RWPE2 (cell line): ENCODE measurements around the gene IL17REL.

Experiments
- ATAC-seq: fragments of 200-7000 bp; cut with Tn5 transposase; 3 replicates; pipeline ENCODE4 v1.9.1; 2021; ENCODE audit warnings: low read depth
- DNase-seq: peaks from one replicate; pipeline ENCODE4 v3.0.0-alpha.2; 2020; ENCODE audit warnings: low spot score
- H3K27ac ChIP-seq: fragments of 450-650 bp; 2 replicates; pipeline ENCODE4 v1.5.1; 2017; ENCODE audit warnings: mild to moderate bottlenecking; ENCODE audit not compliant: poor library complexity, severe bottlenecking
- H3K27me3 ChIP-seq: fragments of 250-450 bp; sonication (Bioruptor Pico); 2 replicates; pipeline ENCODE4 v1.5.1; 2021; ENCODE audit warnings: mild to moderate bottlenecking, moderate library complexity; ENCODE audit not compliant: insufficient read depth, poor library complexity, severe bottlenecking
- H3K36me3 ChIP-seq: fragments of 250-450 bp; sonication (Bioruptor Pico); 2 replicates; pipeline ENCODE4 v1.5.1; 2020; ENCODE audit warnings: low read depth, mild to moderate bottlenecking, moderate library complexity
- H3K4me1 ChIP-seq: fragments of 250-450 bp; sonication (Bioruptor Pico); 2 replicates; pipeline ENCODE4 v1.5.1; 2021; ENCODE audit warnings: mild to moderate bottlenecking, moderate library complexity; ENCODE audit not compliant: insufficient read depth, poor library complexity, severe bottlenecking
- H3K4me3 ChIP-seq: fragments of 250-450 bp; sonication (Bioruptor Pico); 2 replicates; pipeline ENCODE4 v1.5.1; 2021; ENCODE audit warnings: mild to moderate bottlenecking, moderate library complexity; ENCODE audit not compliant: severe bottlenecking
- H3K9me3 ChIP-seq: fragments of 250-450 bp; sonication (Bioruptor Pico); 2 replicates; pipeline ENCODE4 v1.5.1; 2021; ENCODE audit warnings: mild to moderate bottlenecking, moderate library complexity; ENCODE audit not compliant: severe bottlenecking
- TF ChIP-seq, protein P1 (sequence below): fragments of 450-650 bp; IDR thresholded peaks from one replicate; pipeline ENCODE4 v1.5.1; 2017; ENCODE audit warnings: mild to moderate bottlenecking, moderate library complexity; ENCODE audit not compliant: poor library complexity, severe bottlenecking

Gene IL17REL

GRCh38 chr22:50008151-50009040, 4.2 kb downstream of the IL17REL start:
- peaks cover 25% of the 10 kb centered on the region for H3K27me3 ChIP-seq
- H3K4me3 ChIP-seq, result no peak overlapping the region
- H3K36me3 ChIP-seq, result no peaks in the 10 kb centered on the region
- no peak for DNase-seq
- H3K9me3 ChIP-seq, result no peaks in the 10 kb centered on the region
- no peak for ATAC-seq
- H3K27ac ChIP-seq, result no peak overlapping the region
- TF ChIP-seq, protein P1, sequence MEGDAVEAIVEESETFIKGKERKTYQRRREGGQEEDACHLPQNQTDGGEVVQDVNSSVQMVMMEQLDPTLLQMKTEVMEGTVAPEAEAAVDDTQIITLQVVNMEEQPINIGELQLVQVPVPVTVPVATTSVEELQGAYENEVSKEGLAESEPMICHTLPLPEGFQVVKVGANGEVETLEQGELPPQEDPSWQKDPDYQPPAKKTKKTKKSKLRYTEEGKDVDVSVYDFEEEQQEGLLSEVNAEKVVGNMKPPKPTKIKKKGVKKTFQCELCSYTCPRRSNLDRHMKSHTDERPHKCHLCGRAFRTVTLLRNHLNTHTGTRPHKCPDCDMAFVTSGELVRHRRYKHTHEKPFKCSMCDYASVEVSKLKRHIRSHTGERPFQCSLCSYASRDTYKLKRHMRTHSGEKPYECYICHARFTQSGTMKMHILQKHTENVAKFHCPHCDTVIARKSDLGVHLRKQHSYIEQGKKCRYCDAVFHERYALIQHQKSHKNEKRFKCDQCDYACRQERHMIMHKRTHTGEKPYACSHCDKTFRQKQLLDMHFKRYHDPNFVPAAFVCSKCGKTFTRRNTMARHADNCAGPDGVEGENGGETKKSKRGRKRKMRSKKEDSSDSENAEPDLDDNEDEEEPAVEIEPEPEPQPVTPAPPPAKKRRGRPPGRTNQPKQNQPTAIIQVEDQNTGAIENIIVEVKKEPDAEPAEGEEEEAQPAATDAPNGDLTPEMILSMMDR, result no peak
- H3K4me1 ChIP-seq, result no peaks in the 10 kb centered on the region

DNA sequence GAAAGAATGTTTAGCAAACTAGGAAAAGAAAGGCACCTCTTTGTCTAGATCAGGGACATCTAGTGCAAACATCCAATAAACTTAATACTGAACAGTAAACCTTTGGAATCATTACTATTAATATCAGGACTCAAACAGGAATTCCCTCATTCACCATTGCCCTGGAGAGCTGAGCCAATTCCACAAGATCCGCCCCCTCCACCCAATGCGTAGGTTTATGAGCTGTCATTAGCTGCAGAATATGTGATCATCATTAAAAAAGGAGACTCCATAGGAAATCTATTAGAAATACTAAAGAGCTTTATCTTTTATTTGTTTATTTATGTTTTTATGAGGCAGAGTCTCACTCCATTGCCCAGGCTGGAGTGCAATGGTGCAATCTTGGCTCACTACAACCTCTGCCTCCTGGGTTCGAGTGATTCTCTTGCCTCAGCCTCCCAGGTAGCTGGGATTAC, 5.5 kb downstream of the IL17REL start:
- peaks cover 17% of the 10 kb centered on the region for H3K27me3 ChIP-seq
- H3K4me3 ChIP-seq, result no peak overlapping the region
- ATAC-seq (no peak), DNase-seq (no peak)
- TF ChIP-seq, protein P1, result no peak
- H3K9me3 ChIP-seq, result no peaks in the 10 kb centered on the region
- no peaks in the 10 kb centered on the region for H3K4me1 ChIP-seq
- no peak overlapping the region for H3K27ac ChIP-seq
- H3K36me3 ChIP-seq, result no peaks in the 10 kb centered on the region

GRCh38 chr22:50004918-50005317, 7.6 kb downstream of the IL17REL start:
- ATAC-seq (no peak), DNase-seq (no peak)
- Histone ChIP-seq H3K36me3 (no peaks in the 10 kb centered on the region), H3K9me3 (no peaks in the 10 kb centered on the region), H3K27me3 (no peaks in the 10 kb centered on the region), H3K4me1 (no peaks in the 10 kb centered on the region), H3K4me3 (no peak overlapping the region), H3K27ac (no peak overlapping the region)
- TF ChIP-seq, protein P1, result no peak

- ATAC-seq, result no peak
Measured at GRCh38 chr22:50002791-50003190, 9.8 kb downstream of the IL17REL start.

More at GRCh38 chr22:50002791-50003190, 9.8 kb downstream of the IL17REL start:
- Histone ChIP-seq H3K27me3 (no peaks in the 10 kb centered on the region), H3K4me3 (no peak overlapping the region), H3K27ac (no peak overlapping the region), H3K9me3 (no peaks in the 10 kb centered on the region), H3K4me1 (no peaks in the 10 kb centered on the region), H3K36me3 (no peaks in the 10 kb centered on the region)
- no peak for DNase-seq
- TF ChIP-seq, protein P1, result no peak
